ENCODE results near the gene CA12.

- TF ChIP-seq RCOR1 (conservative IDR thresholded peaks at IDR 0.05; ENCODE audit: low read depth, low read length) (no peak), GABPA (IDR thresholded peaks at IDR 0.05; ENCODE audit: low read depth) (no peak), POLR2A (IDR thresholded peaks at IDR 0.05; ENCODE audit: low read depth, low read length) (no peak), CTCF (IDR thresholded peaks at IDR 0.05 in 2 of 3, conservative IDR thresholded peaks at IDR 0.05 in 1 of 3; ENCODE audit: control insufficient read depth in 2 of 3, extremely low read depth in 1 of 3, insufficient read depth in 1 of 3, low read depth in 3 of 3, low read length in 3 of 3) (no peak), ZSCAN29 (IDR thresholded peaks at IDR 0.05) (no peak), JUND (IDR thresholded peaks at IDR 0.05; ENCODE audit: low read depth, low read length) (no peak), MAX (IDR thresholded peaks at IDR 0.05; ENCODE audit: low read depth, low read length) (no peak), EZH2 (IDR thresholded peaks at IDR 0.05; ENCODE audit: borderline replicate concordance, control insufficient read depth, low read depth, low read length) (no peak), HCFC1 (IDR thresholded peaks at IDR 0.05; ENCODE audit: low read length) (no peak), ESRRA (IDR thresholded peaks at IDR 0.05; ENCODE audit: low read length) (no peak), SREBF2 (IDR thresholded peaks at IDR 0.05; ENCODE audit: low read length) (no peak), RAD21 (IDR thresholded peaks at IDR 0.05; ENCODE audit: insufficient read depth, low read depth, low read length) (no peak)
Observed at GRCh38 chr15:63305260-63305659, 76.4 kb downstream of the CA12 start.
